ENCODE data around the gene CHRNA4. TPM values are rescaled to one million over a fixed set of nuclear protein-coding genes. Genes with fewer than 3 reads are reported as not detected.

Gene CHRNA4
- total and polyA plus RNA-seq, 2 of the 13 experiments (the other 11 are each of a cell fraction or from before 2014, with no cell fraction given): not detected

DNA sequence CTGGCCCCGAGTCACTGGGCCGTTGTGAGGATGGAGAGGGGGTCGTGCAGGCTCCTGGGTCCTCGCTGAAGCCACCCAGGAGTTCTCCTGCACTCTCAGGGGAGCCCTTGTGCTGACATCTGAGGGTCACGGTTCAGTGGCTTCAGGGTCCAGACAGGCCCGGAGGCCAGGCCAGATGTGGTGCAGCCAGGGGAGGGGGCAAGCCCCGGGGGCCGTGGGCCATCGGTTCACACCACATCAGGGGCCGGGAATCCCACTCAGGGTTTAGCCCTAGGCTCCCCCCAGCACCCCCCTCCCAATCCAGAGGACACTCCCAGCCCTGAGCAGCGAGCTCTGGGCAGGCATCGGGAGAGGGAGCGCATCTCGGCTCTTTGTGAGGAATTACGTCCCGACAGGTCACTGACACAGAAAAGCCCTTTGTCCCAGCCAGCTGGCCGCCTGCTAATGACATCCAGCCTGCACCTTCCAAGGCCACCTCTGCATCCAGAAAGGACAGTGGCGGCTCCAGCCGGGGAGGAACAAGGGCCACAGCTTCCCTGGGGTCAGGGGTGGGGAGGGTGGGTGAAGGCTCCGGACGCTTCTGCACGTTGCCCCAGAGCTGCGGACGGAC, 6.4 kb upstream of the CHRNA4 start (continued):
- TF ChIP-seq, protein P1, sequence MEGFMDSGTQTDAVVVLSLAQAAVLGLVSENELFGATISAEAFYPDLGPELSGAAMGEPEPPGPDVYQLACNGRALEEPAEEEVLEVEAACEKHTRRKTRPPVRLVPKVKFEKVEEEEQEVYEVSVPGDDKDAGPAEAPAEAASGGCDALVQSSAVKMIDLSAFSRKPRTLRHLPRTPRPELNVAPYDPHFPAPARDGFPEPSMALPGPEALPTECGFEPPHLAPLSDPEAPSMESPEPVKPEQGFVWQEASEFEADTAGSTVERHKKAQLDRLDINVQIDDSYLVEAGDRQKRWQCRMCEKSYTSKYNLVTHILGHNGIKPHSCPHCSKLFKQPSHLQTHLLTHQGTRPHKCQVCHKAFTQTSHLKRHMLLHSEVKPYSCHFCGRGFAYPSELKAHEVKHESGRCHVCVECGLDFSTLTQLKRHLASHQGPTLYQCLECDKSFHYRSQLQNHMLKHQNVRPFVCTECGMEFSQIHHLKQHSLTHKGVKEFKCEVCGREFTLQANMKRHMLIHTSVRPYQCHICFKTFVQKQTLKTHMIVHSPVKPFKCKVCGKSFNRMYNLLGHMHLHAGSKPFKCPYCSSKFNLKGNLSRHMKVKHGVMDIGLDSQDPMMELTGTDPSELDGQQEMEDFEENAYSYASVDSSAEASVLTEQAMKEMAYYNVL (CRISPR knock-in tag; IDR thresholded peaks at IDR 0.05; ENCODE audit: borderline replicate concordance): 0 out of 2 replicates have a peak, but pooled peaks have one; percentile 26
- no peak for TF ChIP-seq ZNF839 (CRISPR knock-in tag; IDR thresholded peaks at IDR 0.05; ENCODE audit: borderline replicate concordance)
- TF ChIP-seq ZNF354B (CRISPR knock-in tag; IDR thresholded peaks at IDR 0.05): no peak
- TF ChIP-seq KDM6A (CRISPR knock-in tag; IDR thresholded peaks at IDR 0.05; ENCODE audit: low read depth): no peak
- 0 out of 2 replicates have a peak, but pooled peaks have one; percentile 27 for TF ChIP-seq ZNF766 (CRISPR knock-in tag; IDR thresholded peaks at IDR 0.05; ENCODE audit: borderline replicate concordance)
- TF ChIP-seq, protein P2, sequence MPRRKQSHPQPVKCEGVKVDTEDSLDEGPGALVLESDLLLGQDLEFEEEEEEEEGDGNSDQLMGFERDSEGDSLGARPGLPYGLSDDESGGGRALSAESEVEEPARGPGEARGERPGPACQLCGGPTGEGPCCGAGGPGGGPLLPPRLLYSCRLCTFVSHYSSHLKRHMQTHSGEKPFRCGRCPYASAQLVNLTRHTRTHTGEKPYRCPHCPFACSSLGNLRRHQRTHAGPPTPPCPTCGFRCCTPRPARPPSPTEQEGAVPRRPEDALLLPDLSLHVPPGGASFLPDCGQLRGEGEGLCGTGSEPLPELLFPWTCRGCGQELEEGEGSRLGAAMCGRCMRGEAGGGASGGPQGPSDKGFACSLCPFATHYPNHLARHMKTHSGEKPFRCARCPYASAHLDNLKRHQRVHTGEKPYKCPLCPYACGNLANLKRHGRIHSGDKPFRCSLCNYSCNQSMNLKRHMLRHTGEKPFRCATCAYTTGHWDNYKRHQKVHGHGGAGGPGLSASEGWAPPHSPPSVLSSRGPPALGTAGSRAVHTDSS (CRISPR knock-in tag; conservative IDR thresholded peaks at IDR 0.05): no peak
- TF ChIP-seq, protein P3, sequence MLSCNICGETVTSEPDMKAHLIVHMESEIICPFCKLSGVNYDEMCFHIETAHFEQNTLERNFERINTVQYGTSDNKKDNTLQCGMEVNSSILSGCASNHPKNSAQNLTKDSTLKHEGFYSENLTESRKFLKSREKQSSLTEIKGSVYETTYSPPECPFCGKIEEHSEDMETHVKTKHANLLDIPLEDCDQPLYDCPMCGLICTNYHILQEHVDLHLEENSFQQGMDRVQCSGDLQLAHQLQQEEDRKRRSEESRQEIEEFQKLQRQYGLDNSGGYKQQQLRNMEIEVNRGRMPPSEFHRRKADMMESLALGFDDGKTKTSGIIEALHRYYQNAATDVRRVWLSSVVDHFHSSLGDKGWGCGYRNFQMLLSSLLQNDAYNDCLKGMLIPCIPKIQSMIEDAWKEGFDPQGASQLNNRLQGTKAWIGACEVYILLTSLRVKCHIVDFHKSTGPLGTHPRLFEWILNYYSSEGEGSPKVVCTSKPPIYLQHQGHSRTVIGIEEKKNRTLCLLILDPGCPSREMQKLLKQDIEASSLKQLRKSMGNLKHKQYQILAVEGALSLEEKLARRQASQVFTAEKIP (CRISPR knock-in tag; IDR thresholded peaks at IDR 0.05; ENCODE audit: borderline replicate concordance): no peak
- TF ChIP-seq, protein P4, sequence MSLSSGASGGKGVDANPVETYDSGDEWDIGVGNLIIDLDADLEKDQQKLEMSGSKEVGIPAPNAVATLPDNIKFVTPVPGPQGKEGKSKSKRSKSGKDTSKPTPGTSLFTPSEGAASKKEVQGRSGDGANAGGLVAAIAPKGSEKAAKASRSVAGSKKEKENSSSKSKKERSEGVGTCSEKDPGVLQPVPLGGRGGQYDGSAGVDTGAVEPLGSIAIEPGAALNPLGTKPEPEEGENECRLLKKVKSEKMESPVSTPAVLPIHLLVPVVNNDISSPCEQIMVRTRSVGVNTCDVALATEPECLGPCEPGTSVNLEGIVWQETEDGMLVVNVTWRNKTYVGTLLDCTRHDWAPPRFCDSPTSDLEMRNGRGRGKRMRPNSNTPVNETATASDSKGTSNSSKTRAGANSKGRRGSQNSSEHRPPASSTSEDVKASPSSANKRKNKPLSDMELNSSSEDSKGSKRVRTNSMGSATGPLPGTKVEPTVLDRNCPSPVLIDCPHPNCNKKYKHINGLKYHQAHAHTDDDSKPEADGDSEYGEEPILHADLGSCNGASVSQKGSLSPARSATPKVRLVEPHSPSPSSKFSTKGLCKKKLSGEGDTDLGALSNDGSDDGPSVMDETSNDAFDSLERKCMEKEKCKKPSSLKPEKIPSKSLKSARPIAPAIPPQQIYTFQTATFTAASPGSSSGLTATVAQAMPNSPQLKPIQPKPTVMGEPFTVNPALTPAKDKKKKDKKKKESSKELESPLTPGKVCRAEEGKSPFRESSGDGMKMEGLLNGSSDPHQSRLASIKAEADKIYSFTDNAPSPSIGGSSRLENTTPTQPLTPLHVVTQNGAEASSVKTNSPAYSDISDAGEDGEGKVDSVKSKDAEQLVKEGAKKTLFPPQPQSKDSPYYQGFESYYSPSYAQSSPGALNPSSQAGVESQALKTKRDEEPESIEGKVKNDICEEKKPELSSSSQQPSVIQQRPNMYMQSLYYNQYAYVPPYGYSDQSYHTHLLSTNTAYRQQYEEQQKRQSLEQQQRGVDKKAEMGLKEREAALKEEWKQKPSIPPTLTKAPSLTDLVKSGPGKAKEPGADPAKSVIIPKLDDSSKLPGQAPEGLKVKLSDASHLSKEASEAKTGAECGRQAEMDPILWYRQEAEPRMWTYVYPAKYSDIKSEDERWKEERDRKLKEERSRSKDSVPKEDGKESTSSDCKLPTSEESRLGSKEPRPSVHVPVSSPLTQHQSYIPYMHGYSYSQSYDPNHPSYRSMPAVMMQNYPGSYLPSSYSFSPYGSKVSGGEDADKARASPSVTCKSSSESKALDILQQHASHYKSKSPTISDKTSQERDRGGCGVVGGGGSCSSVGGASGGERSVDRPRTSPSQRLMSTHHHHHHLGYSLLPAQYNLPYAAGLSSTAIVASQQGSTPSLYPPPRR (CRISPR knock-in tag; IDR thresholded peaks at IDR 0.05; ENCODE audit: borderline replicate concordance): 0 out of 2 replicates have a peak, but pooled peaks have one; percentile 26
- no peak for TF ChIP-seq PAX8 (CRISPR knock-in tag; IDR thresholded peaks at IDR 0.05; ENCODE audit: borderline replicate concordance)
- TF ChIP-seq ZNF713 (CRISPR knock-in tag; IDR thresholded peaks at IDR 0.05): no peak
- TF ChIP-seq ZNF253 (CRISPR knock-in tag; IDR thresholded peaks at IDR 0.05; ENCODE audit: borderline replicate concordance): no peak
- TF ChIP-seq FLYWCH1 (CRISPR knock-in tag; IDR thresholded peaks at IDR 0.05): no peak
- 0 out of 2 replicates have a peak, but pooled peaks have one; percentile 32 for TF ChIP-seq ISL2 (CRISPR knock-in tag; IDR thresholded peaks at IDR 0.05)
- TF ChIP-seq, protein P5, sequence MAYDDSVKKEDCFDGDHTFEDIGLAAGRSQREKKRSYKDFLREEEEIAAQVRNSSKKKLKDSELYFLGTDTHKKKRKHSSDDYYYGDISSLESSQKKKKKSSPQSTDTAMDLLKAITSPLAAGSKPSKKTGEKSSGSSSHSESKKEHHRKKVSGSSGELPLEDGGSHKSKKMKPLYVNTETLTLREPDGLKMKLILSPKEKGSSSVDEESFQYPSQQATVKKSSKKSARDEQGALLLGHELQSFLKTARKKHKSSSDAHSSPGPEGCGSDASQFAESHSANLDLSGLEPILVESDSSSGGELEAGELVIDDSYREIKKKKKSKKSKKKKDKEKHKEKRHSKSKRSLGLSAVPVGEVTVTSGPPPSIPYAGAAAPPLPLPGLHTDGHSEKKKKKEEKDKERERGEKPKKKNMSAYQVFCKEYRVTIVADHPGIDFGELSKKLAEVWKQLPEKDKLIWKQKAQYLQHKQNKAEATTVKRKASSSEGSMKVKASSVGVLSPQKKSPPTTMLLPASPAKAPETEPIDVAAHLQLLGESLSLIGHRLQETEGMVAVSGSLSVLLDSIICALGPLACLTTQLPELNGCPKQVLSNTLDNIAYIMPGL (CRISPR knock-in tag; IDR thresholded peaks at IDR 0.05; ENCODE audit: borderline replicate concordance in 1 of 2, low read depth in 1 of 2): no peak
- TF ChIP-seq, protein P6, sequence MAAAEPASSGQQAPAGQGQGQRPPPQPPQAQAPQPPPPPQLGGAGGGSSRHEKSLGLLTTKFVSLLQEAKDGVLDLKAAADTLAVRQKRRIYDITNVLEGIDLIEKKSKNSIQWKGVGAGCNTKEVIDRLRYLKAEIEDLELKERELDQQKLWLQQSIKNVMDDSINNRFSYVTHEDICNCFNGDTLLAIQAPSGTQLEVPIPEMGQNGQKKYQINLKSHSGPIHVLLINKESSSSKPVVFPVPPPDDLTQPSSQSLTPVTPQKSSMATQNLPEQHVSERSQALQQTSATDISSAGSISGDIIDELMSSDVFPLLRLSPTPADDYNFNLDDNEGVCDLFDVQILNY (CRISPR knock-in tag; conservative IDR thresholded peaks at IDR 0.05): peak; percentile 49; the same call in 1 of the 2 replicates
